ENCODE results near the gene APOD. TPM values are rescaled to one million over a fixed set of nuclear protein-coding genes. Genes with fewer than 3 reads are reported as not detected.

The APOD gene
- total RNA-seq, 1 donor from 2014 or later, result 3.4 TPM

Other genes starting within 250 kb of the APOD start
- 38.2 and 46.3 TPM in 2 replicates for gene ACAP2, start 140.9 kb downstream of the APOD start, total RNA-seq
- 98.8 and 106 TPM in 2 replicates for gene PPP1R2, start 40.6 kb downstream of the APOD start, total RNA-seq
- 5.0 and 6.6 TPM in 2 replicates for gene MUC20, start 137.0 kb upstream of the APOD start, total RNA-seq
- gene MUC4, start 228.0 kb upstream of the APOD start, total RNA-seq, result 1.6 and 2.4 TPM in 2 replicates